ENCODE data around the gene ASIC2.

Gene ASIC2

GRCh38 chr17:33113276-33113990 is 179.7 kb downstream of the ASIC2 start:
- DNase-seq (ENCODE audit: low read depth), result no peak

- DNase-seq (ENCODE audit: low read depth), result no peak
These were observed 180.3 kb downstream of the ASIC2 start for GRCh38 chr17:33112763-33113162.

GRCh38 chr17:33109336-33110072 is 183.6 kb downstream of the ASIC2 start:
- DNase-seq (ENCODE audit: low read depth), result no peak

GRCh38 chr17:33106525-33107165 is 186.4 kb downstream of the ASIC2 start:
- DNase-seq (ENCODE audit: low read depth), result no peak

GRCh38 chr17:33105911-33106310 is 187.2 kb downstream of the ASIC2 start:
- no peak for DNase-seq (ENCODE audit: low read depth)

- no peak for DNase-seq (ENCODE audit: low read depth)
These were observed 193.2 kb downstream of the ASIC2 start for GRCh38 chr17:33099906-33100305.

GRCh38 chr17:33099252-33099651 is 193.8 kb downstream of the ASIC2 start:
- no peak for DNase-seq (ENCODE audit: low read depth)

- DNase-seq (ENCODE audit: low read depth), result no peak
These were observed 195.7 kb downstream of the ASIC2 start for GRCh38 chr17:33097411-33097810.

GRCh38 chr17:33096161-33096560 is 196.9 kb downstream of the ASIC2 start:
- DNase-seq (ENCODE audit: low read depth), result no peak

- DNase-seq (ENCODE audit: low read depth), result no peak
These were observed 201.8 kb downstream of the ASIC2 start for GRCh38 chr17:33091271-33091670.

- no peak for DNase-seq (ENCODE audit: low read depth)
These were observed 202.3 kb downstream of the ASIC2 start for GRCh38 chr17:33090806-33091205.

GRCh38 chr17:33086878-33087277 is 206.2 kb downstream of the ASIC2 start:
- no peak for DNase-seq (ENCODE audit: low read depth)

- no peak for DNase-seq (ENCODE audit: low read depth)
These were observed 207.1 kb downstream of the ASIC2 start for GRCh38 chr17:33086041-33086440.

GRCh38 chr17:33085256-33085655 is 207.8 kb downstream of the ASIC2 start:
- DNase-seq (ENCODE audit: low read depth), result no peak

- DNase-seq (ENCODE audit: low read depth), result no peak
These were observed 208.3 kb downstream of the ASIC2 start for GRCh38 chr17:33084755-33085154.

- no peak for DNase-seq (ENCODE audit: low read depth)
These were observed 210.4 kb downstream of the ASIC2 start for GRCh38 chr17:33082529-33083173.

GRCh38 chr17:33080091-33080490 is 213.0 kb downstream of the ASIC2 start:
- no peak for DNase-seq (ENCODE audit: low read depth)

GRCh38 chr17:33079201-33079600 is 213.9 kb downstream of the ASIC2 start:
- DNase-seq (ENCODE audit: low read depth), result no peak

GRCh38 chr17:33076979-33077378 is 216.1 kb downstream of the ASIC2 start:
- DNase-seq (ENCODE audit: low read depth), result no peak

GRCh38 chr17:33073416-33073815 is 219.7 kb downstream of the ASIC2 start:
- DNase-seq (ENCODE audit: low read depth), result no peak

- DNase-seq (ENCODE audit: low read depth), result no peak
These were observed 220.5 kb downstream of the ASIC2 start for GRCh38 chr17:33072421-33073161.

- DNase-seq (ENCODE audit: low read depth), result no peak
These were observed 221.4 kb downstream of the ASIC2 start for GRCh38 chr17:33071656-33072055.
